ENCODE data around the gene CENPM. TPM values are rescaled to one million over a fixed set of nuclear protein-coding genes. Genes with fewer than 3 reads are reported as not detected.

CENPM gene
- total RNA-seq, 1 donor from 2014 or later, result 6.9 TPM

DNA sequence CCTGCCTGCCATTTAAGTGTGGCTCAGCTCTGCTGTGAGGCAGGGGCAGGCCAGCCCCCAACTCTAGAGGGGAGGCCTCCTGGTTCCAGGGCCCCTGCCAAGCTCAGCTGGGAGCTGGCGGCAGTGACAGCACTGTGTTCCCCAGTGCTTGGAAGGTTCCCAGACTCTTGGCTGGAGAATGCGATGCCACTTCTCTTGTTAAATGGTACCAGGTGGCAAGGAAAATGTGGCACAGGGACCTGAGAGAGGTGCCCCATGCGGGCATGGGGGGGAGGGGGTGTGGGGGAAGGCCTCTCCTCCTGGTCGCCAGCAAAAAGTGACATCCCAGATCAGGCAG lies 12.0 kb downstream of the CENPM start:
- TF ChIP-seq, protein P1, sequence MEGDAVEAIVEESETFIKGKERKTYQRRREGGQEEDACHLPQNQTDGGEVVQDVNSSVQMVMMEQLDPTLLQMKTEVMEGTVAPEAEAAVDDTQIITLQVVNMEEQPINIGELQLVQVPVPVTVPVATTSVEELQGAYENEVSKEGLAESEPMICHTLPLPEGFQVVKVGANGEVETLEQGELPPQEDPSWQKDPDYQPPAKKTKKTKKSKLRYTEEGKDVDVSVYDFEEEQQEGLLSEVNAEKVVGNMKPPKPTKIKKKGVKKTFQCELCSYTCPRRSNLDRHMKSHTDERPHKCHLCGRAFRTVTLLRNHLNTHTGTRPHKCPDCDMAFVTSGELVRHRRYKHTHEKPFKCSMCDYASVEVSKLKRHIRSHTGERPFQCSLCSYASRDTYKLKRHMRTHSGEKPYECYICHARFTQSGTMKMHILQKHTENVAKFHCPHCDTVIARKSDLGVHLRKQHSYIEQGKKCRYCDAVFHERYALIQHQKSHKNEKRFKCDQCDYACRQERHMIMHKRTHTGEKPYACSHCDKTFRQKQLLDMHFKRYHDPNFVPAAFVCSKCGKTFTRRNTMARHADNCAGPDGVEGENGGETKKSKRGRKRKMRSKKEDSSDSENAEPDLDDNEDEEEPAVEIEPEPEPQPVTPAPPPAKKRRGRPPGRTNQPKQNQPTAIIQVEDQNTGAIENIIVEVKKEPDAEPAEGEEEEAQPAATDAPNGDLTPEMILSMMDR (IDR thresholded peaks at IDR 0.05), result no peak
- Mint-ChIP-seq H3K27ac (ENCODE audit: unreplicated experiment) (no peak overlapping the region), H3K9me3 (ENCODE audit: unreplicated experiment) (no peaks in the 10 kb centered on the region), H3K27me3 (ENCODE audit: unreplicated experiment) (no peaks in the 10 kb centered on the region), H3K4me1 (ENCODE audit: unreplicated experiment) (peaks cover 5% of the 10 kb centered on the region), H3K36me3 (ENCODE audit: unreplicated experiment) (no peaks in the 10 kb centered on the region), H3K4me3 (ENCODE audit: unreplicated experiment) (no peak overlapping the region)
- no peak for DNase-seq (ENCODE audit: extremely low spot score, unreplicated experiment)

DNA sequence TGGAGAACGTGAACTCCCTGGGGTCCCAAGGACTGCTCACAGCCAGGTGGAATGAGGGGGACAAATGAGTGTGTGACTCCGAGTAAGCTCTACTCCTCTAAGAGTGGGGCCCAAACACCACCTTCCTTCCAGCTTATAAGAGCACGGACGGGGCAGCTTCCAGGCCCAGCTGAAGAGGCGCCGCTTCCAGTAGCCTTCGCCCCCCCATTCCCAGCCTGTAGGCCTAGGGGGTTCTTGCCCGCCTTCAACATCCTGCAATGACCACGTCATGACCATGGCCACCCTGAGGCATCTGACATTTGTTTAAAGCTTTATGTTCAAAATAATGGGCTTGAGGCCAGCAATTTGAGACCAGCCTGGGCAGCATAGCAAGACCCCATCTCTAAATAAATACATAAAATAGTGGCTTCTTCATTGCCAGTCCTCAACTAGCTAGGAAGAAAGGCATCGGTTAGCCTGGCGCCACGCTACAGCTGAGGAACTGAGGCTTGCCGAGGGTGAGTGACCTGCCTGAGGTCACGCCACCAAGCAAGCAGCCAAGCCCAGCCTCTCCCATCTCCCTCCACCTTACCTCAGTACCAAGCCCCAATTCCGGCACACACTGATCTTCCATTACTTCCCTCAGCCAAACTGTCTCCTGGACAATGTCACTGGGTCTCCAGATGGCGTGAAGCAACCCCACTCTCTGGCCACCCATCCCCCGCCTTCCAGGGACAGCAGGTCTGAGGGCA lies 12.5 kb downstream of the CENPM start:
- TF ChIP-seq, protein P1 (IDR thresholded peaks at IDR 0.05), result no peak
- H3K27me3 Mint-ChIP-seq (ENCODE audit: unreplicated experiment), result no peaks in the 10 kb centered on the region
- no peak overlapping the region for H3K4me3 Mint-ChIP-seq (ENCODE audit: unreplicated experiment)
- no peaks in the 10 kb centered on the region for H3K36me3 Mint-ChIP-seq (ENCODE audit: unreplicated experiment)
- no peak overlapping the region for H3K27ac Mint-ChIP-seq (ENCODE audit: unreplicated experiment)
- peaks cover 3% of the 10 kb centered on the region for H3K4me1 Mint-ChIP-seq (ENCODE audit: unreplicated experiment)
- no peak for DNase-seq (ENCODE audit: extremely low spot score, unreplicated experiment)
- no peaks in the 10 kb centered on the region for H3K9me3 Mint-ChIP-seq (ENCODE audit: unreplicated experiment)

DNA sequence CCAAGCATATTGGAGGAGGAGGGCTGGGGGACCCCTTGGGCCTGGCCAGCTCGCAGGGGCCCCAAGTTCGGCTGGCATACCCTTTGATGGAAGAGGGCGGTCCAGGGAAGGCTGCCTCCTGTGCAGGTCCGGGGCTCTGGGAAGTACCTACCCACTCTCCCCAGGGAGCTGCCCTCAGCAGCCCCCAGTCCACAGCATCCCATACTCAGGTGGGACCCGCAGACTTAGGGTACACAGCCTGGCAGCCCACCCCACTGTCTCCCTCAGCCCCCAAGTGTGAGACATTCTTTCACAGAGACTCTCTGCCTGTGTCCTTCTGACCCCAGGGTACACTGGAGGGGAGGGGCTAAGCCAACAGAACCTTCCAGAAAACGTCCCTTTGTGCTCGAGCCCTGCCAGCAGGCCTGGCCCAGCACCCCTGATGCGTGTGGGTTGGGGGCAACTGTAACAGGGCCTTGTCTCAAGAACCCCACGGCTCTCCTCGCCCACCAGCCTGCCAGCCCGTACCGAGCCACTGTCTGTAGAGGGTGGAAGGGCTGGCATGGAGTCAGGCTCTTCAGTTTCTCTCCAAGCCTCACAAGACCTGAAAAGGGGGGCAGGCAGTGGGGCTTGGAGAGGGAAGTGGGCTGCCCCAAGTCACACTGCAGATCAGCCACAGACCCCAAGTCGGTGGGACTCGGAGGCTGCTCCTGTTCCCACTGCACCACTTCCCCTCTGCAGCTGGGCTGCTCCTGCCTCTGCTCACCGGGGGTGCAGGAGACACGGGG lies 13.4 kb downstream of the CENPM start:
- Mint-ChIP-seq H3K9me3 (ENCODE audit: unreplicated experiment) (no peaks in the 10 kb centered on the region), H3K4me1 (ENCODE audit: unreplicated experiment) (no peaks in the 10 kb centered on the region), H3K27ac (ENCODE audit: unreplicated experiment) (no peak overlapping the region), H3K27me3 (ENCODE audit: unreplicated experiment) (no peaks in the 10 kb centered on the region), H3K36me3 (ENCODE audit: unreplicated experiment) (no peaks in the 10 kb centered on the region), H3K4me3 (ENCODE audit: unreplicated experiment) (no peak overlapping the region)
- no peak for DNase-seq (ENCODE audit: extremely low spot score, unreplicated experiment)
- TF ChIP-seq, protein P1 (IDR thresholded peaks at IDR 0.05), result no peak

DNA sequence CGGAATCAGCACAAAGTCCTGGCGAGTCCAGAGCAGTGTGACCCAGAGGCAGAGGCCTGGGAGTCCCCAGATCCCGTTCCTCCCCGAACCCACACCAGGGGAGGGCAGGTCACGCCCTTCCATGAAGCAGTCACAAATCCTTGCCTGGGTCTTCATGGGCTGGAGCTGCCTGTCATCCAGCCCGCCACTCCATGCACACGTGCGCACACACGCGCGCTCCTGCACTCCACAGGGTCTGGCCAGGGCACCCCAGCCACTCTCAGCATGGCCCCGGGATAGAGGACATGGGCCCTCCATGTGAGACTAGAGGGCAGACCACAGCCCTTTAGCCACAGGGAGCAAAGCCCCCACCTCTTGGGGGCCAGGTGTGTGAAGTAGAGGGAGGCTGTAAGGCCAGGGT lies 14.6 kb downstream of the CENPM start:
- H3K4me3 Mint-ChIP-seq (ENCODE audit: unreplicated experiment), result no peak overlapping the region
- no peaks in the 10 kb centered on the region for H3K36me3 Mint-ChIP-seq (ENCODE audit: unreplicated experiment)
- H3K4me1 Mint-ChIP-seq (ENCODE audit: unreplicated experiment), result peaks cover 2% of the 10 kb centered on the region
- no peaks in the 10 kb centered on the region for H3K9me3 Mint-ChIP-seq (ENCODE audit: unreplicated experiment)
- TF ChIP-seq, protein P1 (IDR thresholded peaks at IDR 0.05), result no peak
- DNase-seq (ENCODE audit: extremely low spot score, unreplicated experiment), result no peak
- no peak overlapping the region for H3K27ac Mint-ChIP-seq (ENCODE audit: unreplicated experiment)
- H3K27me3 Mint-ChIP-seq (ENCODE audit: unreplicated experiment), result peaks cover 5% of the 10 kb centered on the region

DNA sequence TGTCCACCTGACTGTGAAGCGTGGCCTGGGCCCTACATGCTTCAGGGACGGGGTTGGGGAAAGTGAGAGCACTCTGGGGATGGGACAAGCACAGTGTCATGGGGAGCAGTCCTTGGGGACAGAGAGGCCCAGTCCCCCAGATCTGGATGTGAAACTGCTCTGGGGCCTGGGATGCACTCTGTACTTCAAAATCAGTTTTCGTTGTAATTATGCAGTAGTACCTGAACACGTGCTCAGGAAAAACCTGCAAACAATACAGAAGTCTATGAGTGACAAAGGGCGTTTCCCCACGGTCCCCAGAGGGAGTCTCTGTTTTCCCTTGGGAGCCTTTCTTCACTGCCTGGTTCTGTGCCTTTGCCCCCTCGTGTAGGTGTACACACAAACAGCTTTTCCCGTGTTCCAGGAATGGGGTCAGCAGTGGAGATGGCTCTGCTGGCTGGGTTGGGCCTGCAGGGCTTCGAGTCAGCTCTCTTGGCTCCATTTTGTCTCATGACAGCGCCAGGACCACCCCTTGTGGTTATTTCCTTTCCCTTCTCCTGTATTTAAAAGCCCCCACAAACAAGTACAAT lies 15.2 kb downstream of the CENPM start:
- H3K27me3 Mint-ChIP-seq (ENCODE audit: unreplicated experiment), result peaks cover 10% of the 10 kb centered on the region
- H3K4me3 Mint-ChIP-seq (ENCODE audit: unreplicated experiment), result no peak overlapping the region
- no peak for DNase-seq (ENCODE audit: extremely low spot score, unreplicated experiment)

More for the DNA sequence above, 15.2 kb downstream of the CENPM start:
- Mint-ChIP-seq H3K27ac (ENCODE audit: unreplicated experiment) (no peak overlapping the region), H3K9me3 (ENCODE audit: unreplicated experiment) (no peaks in the 10 kb centered on the region), H3K4me1 (ENCODE audit: unreplicated experiment) (peaks cover 2% of the 10 kb centered on the region), H3K36me3 (ENCODE audit: unreplicated experiment) (no peaks in the 10 kb centered on the region)
- TF ChIP-seq, protein P1 (IDR thresholded peaks at IDR 0.05), result no peak

Data from osteocyte (in vitro differentiated cells).